Heart left ventricle (tissue), 16 donors: ENCODE results near the gene CCDC146. TPM values are rescaled to one million over a fixed set of nuclear protein-coding genes. Genes with fewer than 3 reads are reported as not detected.

Source experiments
- ATAC-seq, 4 donors: fragments of 200-7000 bp; cut with Tn5 transposase; one replicate each; pipeline ENCODE4 v1.9.1; 2020 to 2022; ENCODE audit warnings: moderate library complexity in 4 of 4, mild to moderate bottlenecking in 3 of 4, moderate number of reproducible peaks in 1 of 4
- DNase-seq, 5 donors: peaks; one replicate each; pipeline ENCODE4 v3.0.0-alpha.2; 2020
- H3K27ac ChIP-seq, 12 donors: fragments of 200-600 bp; sonication (generic) in 4 of 12; one replicate each; pipeline versions ENCODE4 v1.5.0 to v1.8.0; 2016 to 2022; ENCODE audit warnings: mild to moderate bottlenecking in 2 of 12
- H3K27me3 ChIP-seq, 9 donors: fragments of 200-600 bp; sonication (generic) in 2 of 9; one replicate each; pipeline versions ENCODE4 v1.5.1 to v1.8.0; 2016 to 2022; ENCODE audit warnings: mild to moderate bottlenecking in 3 of 9
- H3K36me3 ChIP-seq, 9 donors: fragments of 200-600 bp; sonication (generic) in 2 of 9; one replicate each; pipeline versions ENCODE4 v1.5.0 to v1.8.0; 2018 to 2022; ENCODE audit warnings: mild to moderate bottlenecking in 2 of 9
- H3K4me1 ChIP-seq, 12 donors: fragments of 200-600 bp; sonication (generic) in 4 of 12; one replicate each; pipeline versions ENCODE4 v1.5.0 to v1.8.0; 2016 to 2022; ENCODE audit warnings: mild to moderate bottlenecking in 3 of 12
- H3K4me3 ChIP-seq, 12 donors: fragments of 200-600 bp; sonication (generic) in 4 of 12; one replicate each; pipeline versions ENCODE4 v1.5.0 to v1.8.0; 2017 to 2022; ENCODE audit warnings: mild to moderate bottlenecking in 9 of 12, moderate library complexity in 4 of 12
- H3K9me3 ChIP-seq, 12 donors: fragments of 200-600 bp; sonication (generic) in 4 of 12; one replicate each; pipeline versions ENCODE4 v1.5.0 to v1.8.0; 2016 to 2022; ENCODE audit warnings: mild to moderate bottlenecking in 1 of 12
- CTCF ChIP-seq, 12 donors: fragments of 200-600 bp; sonication (generic) in 4 of 12; IDR thresholded peaks; one replicate each; pipeline versions ENCODE4 v1.5.0 to v1.8.0; 2018 to 2022; ENCODE audit warnings: antibody characterized with exemption in 12 of 12, mild to moderate bottlenecking in 5 of 12
- POLR2A ChIP-seq, 2 donors: fragments of 450-650 bp; IDR thresholded peaks; one replicate each; pipeline ENCODE4 v1.6.1; 2017; ENCODE audit warnings: antibody characterized with exemption in 2 of 2, mild to moderate bottlenecking in 2 of 2, moderate library complexity in 2 of 2
- WGBS, 4 donors: extraction: QIAGEN DNeasy Blood & Tissue Kit in 2 of 4; methylation state at CpG; one replicate each; pipeline versions ENCODE4 v1.1.5 to v1.1.7; 2013 to 2018; 5-methylcytosine and 5-hydroxymethylcytosine counted together
- intact Hi-C, 10 donors: fragments of 100-400 bp; cut with DNase I; formaldehyde crosslinking; loops; one replicate each; pipeline versions ENCODE4 v1.11.1 to v1.14.2; 2022
- polyA plus RNA-seq, 2 donors: library from polyadenylated mRNA; stranded (reverse); fragments of 200-250 nt; gene quantifications; one replicate each; pipeline ENCODE4 v1.2.3, GENCODE V29; 2013
- total RNA-seq, 9 donors: library from RNA; depleted of rRNA in 2 of 9; stranded (reverse); fragments of >200 nt in 2 of 9; fragmentation: NEBNext Ultra II Directional in 3 of 9; extraction: Animal tissue kit (Norgen Biotek cat#: 25700) in 3 of 9; gene quantifications; one replicate each; pipeline versions ENCODE4 v1.1.0 to v1.2.4, GENCODE V29; 2016 to 2023
- donor health status: ischemic (EF 13 %, LVEDD 7.1; RV severe dilation, severe dysfunction).
- donor health status: healthy with polysubstance abuse.
- donor health status: DM: no; HTN: yes; CAD: no.
- donor health status: DM: no; HTN: no; CAD: no.
- donor health status: ischemic (EF 25% LVEDD 6.9; RV normal size, moderate dysfunction).
- donor health status: ischemic (EF 25% LVEDD 5.7; RV mildly dilated, moderate dysfunction).
- donor health status: healthy.
- donor health status: DM: yes; HTN: yes; CAD: no.
- donor health status: ischemic (EF 35%, LVEDD 5.7; RV mildly dilated, moderate dysfunction).
- donor health status: nonischemic (EF 11% LVEDD 7.7; RV severe dilation, severe dysfunction).
- donor health status: DM: yes; HTN: yes; CAD: no.
- donor health status: PGD.
- donor health status: ischemic (EF 29% LVEDD 5.4; RV normal size, mild dysfunction).
- donor health status: nonischemic (EF 23%, LVEDD 6.1; RV moderate dilation, normal function).

The CCDC146 gene
- total and polyA plus RNA-seq, 11 donors: 2.1 to 13.3 (median 6.6) TPM

GRCh38 chr7:77258593-77258992, 136.2 kb downstream of the CCDC146 start:
- H3K9me3 ChIP-seq: no peaks in the 10 kb centered on the region
- H3K4me1 ChIP-seq: peaks cover 0 to 2% (median 0%) of the 10 kb centered on the region in 12 donors
- H3K36me3 ChIP-seq: peaks cover 0 to 4% (median 0%) of the 10 kb centered on the region in 9 donors
- intact Hi-C loops: no loop called here
- DNase-seq (no peak), ATAC-seq (peak; percentile 80 to 88 (median 85))
- no peaks in the 10 kb centered on the region for H3K27me3 ChIP-seq
- no peak for TF ChIP-seq POLR2A (IDR thresholded peaks at IDR 0.05)
- TF ChIP-seq CTCF (IDR thresholded peaks at IDR 0.05): no peak
- H3K4me3 ChIP-seq: no peak overlapping the region
- H3K27ac ChIP-seq: peak overlapping the region in 3 of 12 donors; percentile 26 to 65 (median 27)
- WGBS, 4 donors: 56 to 70% (median 63%) methylated on average over 6 of the region's 6 CpGs

DNA sequence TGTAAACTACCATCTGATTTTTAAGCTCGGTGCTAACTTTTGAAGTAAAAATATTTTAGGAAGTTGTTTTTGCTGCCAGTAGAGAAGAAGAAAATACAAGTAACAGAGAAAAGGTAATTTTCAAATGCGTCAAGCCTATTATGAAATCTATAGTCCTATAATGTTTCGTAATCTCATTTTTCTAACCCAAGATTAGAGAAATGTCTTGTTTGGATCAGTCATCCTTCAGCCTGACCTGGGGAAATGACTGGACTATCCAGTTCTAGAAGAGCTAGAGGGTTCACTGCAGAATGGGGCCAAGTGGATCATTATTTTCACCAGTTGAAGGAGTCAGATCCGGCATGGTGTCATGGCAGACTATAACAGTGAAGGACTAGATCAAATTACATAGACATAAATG, 139.9 kb downstream of the CCDC146 start:
- DNase-seq: no peak
- 92 to 100% (median 98%) methylated on average over 4 of the region's 4 CpGs for WGBS, 4 donors
- H3K36me3 ChIP-seq: peaks cover 0 to 8% (median 0%) of the 10 kb centered on the region in 9 donors
- TF ChIP-seq POLR2A (IDR thresholded peaks at IDR 0.05) (no peak), CTCF (IDR thresholded peaks at IDR 0.05) (no peak)
- no peak overlapping the region for H3K27ac ChIP-seq
- no peak for ATAC-seq
- no peak overlapping the region for H3K4me3 ChIP-seq
- intact Hi-C loops: no loop called here
- H3K27me3 ChIP-seq: no peaks in the 10 kb centered on the region
- H3K4me1 ChIP-seq: peaks cover 0 to 2% (median 0%) of the 10 kb centered on the region in 12 donors
- no peaks in the 10 kb centered on the region for H3K9me3 ChIP-seq

DNA sequence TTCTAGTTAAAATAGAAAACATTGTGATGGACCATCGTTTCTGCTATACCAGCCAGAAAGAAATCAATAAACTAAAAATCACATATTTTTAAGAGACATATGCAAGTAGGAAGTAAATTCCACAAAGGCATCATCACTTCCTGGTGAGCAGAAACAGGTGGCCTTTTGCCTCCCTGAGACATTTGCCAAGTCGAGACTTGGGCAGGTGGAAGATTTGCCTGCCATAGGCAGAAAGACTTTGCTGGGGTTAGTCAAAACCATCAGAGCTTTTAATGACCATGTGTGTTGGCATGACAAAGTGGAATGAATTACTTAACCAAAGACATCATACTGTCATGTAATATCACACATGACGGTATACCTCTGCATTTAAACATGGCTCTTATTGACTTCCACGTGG, 143.3 kb downstream of the CCDC146 start:
- 75 to 79% (median 76%) methylated on average over 4 of the region's 4 CpGs for WGBS, 4 donors
- intact Hi-C loops: loop anchor here in 1 of 10 donors (5.0 kb wide), 1 partner anchor 52 kb away; no protein-coding TSS in a partner anchor
- Histone ChIP-seq H3K4me1 (peaks cover 0 to 14% (median 10%) of the 10 kb centered on the region in 12 donors), H3K36me3 (peaks cover 0 to 8% (median 0%) of the 10 kb centered on the region in 9 donors), H3K27me3 (no peaks in the 10 kb centered on the region), H3K9me3 (no peaks in the 10 kb centered on the region), H3K4me3 (no peak overlapping the region), H3K27ac (no peak overlapping the region)
- no peak for DNase-seq
- TF ChIP-seq CTCF (IDR thresholded peaks at IDR 0.05): no peak
- TF ChIP-seq POLR2A (IDR thresholded peaks at IDR 0.05): no peak
- ATAC-seq: no peak

GRCh38 chr7:77266291-77266794, 143.9 kb downstream of the CCDC146 start:
- H3K4me1 ChIP-seq: peaks cover 0 to 14% (median 10%) of the 10 kb centered on the region in 12 donors
- no peaks in the 10 kb centered on the region for H3K9me3 ChIP-seq
- DNase-seq (no peak), ATAC-seq (no peak)
- TF ChIP-seq POLR2A (IDR thresholded peaks at IDR 0.05): no peak
- TF ChIP-seq CTCF (IDR thresholded peaks at IDR 0.05): no peak
- WGBS, 4 donors: 73 to 82% (median 79%) methylated on average over 2 of the region's 2 CpGs
- intact Hi-C loops: loop anchor here in 1 of 10 donors (5.0 kb wide), 1 partner anchor 51 kb away; no protein-coding TSS in a partner anchor
- no peaks in the 10 kb centered on the region for H3K27me3 ChIP-seq
- H3K4me3 ChIP-seq: no peak overlapping the region
- no peak overlapping the region for H3K27ac ChIP-seq
- H3K36me3 ChIP-seq: peaks cover 0 to 8% (median 0%) of the 10 kb centered on the region in 9 donors
